Psoas muscle (tissue), 8 donors: ENCODE measurements around the gene HCK. TPM values are rescaled to one million over a fixed set of nuclear protein-coding genes. Genes with fewer than 3 reads are reported as not detected.
A peak's percentile ranks its signal among the peaks of the same experiment; 100 is the strongest.

Experiments used
- ATAC-seq, 4 donors: fragments of 200-7000 bp; cut with Tn5 transposase; one replicate each; pipeline ENCODE4 v1.9.1; 2020; ENCODE audit warnings: moderate library complexity in 3 of 4, mild to moderate bottlenecking in 2 of 4
- DNase-seq, 2 donors: peaks; one replicate each; pipeline ENCODE4 v3.0.0-alpha.2; 2020
- H3K27ac ChIP-seq: fragments of 200-600 bp; one replicate; pipeline ENCODE4 v1.8.0; 2022
- H3K27me3 ChIP-seq, 3 donors: fragments of 200-600 bp in 1 of 3; one replicate each; pipeline versions ENCODE4 v1.6.1 to v1.8.0; 2013 to 2022; ENCODE audit warnings: low read length in 2 of 3, mild to moderate bottlenecking in 2 of 3, moderate library complexity in 1 of 3; ENCODE audit not compliant: insufficient read depth in 3 of 3
- H3K36me3 ChIP-seq, 2 donors: fragments of 200-600 bp in 1 of 2; one replicate each; pipeline versions ENCODE4 v1.6.1 to v1.8.0; 2013 to 2022; ENCODE audit warnings: low read depth in 1 of 2, mild to moderate bottlenecking in 1 of 2, moderate library complexity in 1 of 2; ENCODE audit not compliant: insufficient read depth in 1 of 2
- H3K4me1 ChIP-seq: fragments of 200-600 bp; one replicate; pipeline ENCODE4 v1.8.0; 2022
- H3K4me3 ChIP-seq: fragments of 200-600 bp; one replicate; pipeline ENCODE4 v1.8.0; 2022; ENCODE audit warnings: mild to moderate bottlenecking
- H3K9me3 ChIP-seq: fragments of 200-600 bp; one replicate; pipeline ENCODE4 v1.8.0; 2022
- CTCF ChIP-seq: fragments of 200-600 bp; IDR thresholded peaks from one replicate; pipeline ENCODE4 v1.8.0; 2022; ENCODE audit warnings: antibody characterized with exemption
- WGBS, 3 donors: extraction: QIAGEN DNeasy Blood & Tissue Kit; methylation state at CpG; one replicate each; pipeline versions ENCODE4 v1.1.6 to v1.1.7; 2013; 5-methylcytosine and 5-hydroxymethylcytosine counted together
- intact Hi-C, 2 donors: fragments of 100-400 bp; cut with DNase I; formaldehyde crosslinking; loops; one replicate each; pipeline versions ENCODE4 v1.11.0 to v1.14.2; 2022
- polyA plus RNA-seq, 3 donors: library from polyadenylated mRNA; stranded (reverse); fragments of 200-250 nt; gene quantifications; one replicate each; pipeline ENCODE4 v1.2.3, GENCODE V29; 2013
- total RNA-seq, 4 donors: library from RNA; stranded (reverse); fragmentation: NEBNext Ultra II Directional in 2 of 4; extraction: Animal tissue kit (Norgen Biotek cat#: 25700) in 2 of 4; gene quantifications; one replicate each; pipeline versions ENCODE4 v1.2.1 to v1.2.4, GENCODE V29; 2021 to 2023
- donor health status: healthy with polysubstance abuse.
- donor health status: DM: no; HTN: no; CAD: no; lungs with moderate emphysema.
- donor health status: Bipolar disorder and iron deficiency.
- donor health status: healthy.
- donor health status: DM: yes; HTN: yes; CAD: no.
- donor health status: DM: no; HTN: no; CAD: no.
- donor health status: DM: no; HTN: no; CAD: no.
- donor health status: DM: yes; HTN: yes; CAD: no.

The HCK gene
- total and polyA plus RNA-seq, 7 donors, result 0.79 to 5.5 (median 1.9) TPM

- WGBS, 3 donors, result 67 to 73% (median 67%) methylated on average over 8 of the region's 8 CpGs
- H3K9me3 ChIP-seq, result no peaks in the 10 kb centered on the region
- intact Hi-C loops, result no loop called here
- no peak for DNase-seq
- no peaks in the 10 kb centered on the region for H3K4me1 ChIP-seq
- no peak overlapping the region for H3K4me3 ChIP-seq
- peaks cover 0 to 44% (median 16%) of the 10 kb centered on the region in 3 donors for H3K27me3 ChIP-seq
- no peak for TF ChIP-seq CTCF
- no peaks in the 10 kb centered on the region for H3K36me3 ChIP-seq
- no peak for ATAC-seq
- no peak overlapping the region for H3K27ac ChIP-seq
Measured at GRCh38 chr20:32057656-32058184, 5.7 kb downstream of the HCK start.

- ATAC-seq (no peak), DNase-seq (no peak)
- no peaks in the 10 kb centered on the region for H3K36me3 ChIP-seq
- H3K27ac ChIP-seq, result no peak overlapping the region
- no peak overlapping the region for H3K4me3 ChIP-seq
- H3K27me3 ChIP-seq, result peaks cover 0 to 31% (median 8%) of the 10 kb centered on the region in 3 donors
- no peaks in the 10 kb centered on the region for H3K9me3 ChIP-seq
- WGBS, 3 donors, result 85 to 97% (median 89%) methylated on average over 1 of the region's 1 CpG
- TF ChIP-seq CTCF, result no peak
- intact Hi-C loops, result no loop called here
- no peaks in the 10 kb centered on the region for H3K4me1 ChIP-seq
Measured at GRCh38 chr20:32059189-32059588, 7.1 kb downstream of the HCK start.

GRCh38 chr20:32062776-32063170 lies 10.7 kb downstream of the HCK start:
- no peak overlapping the region for H3K27ac ChIP-seq
- ATAC-seq, result peak in 2 of 4 donors; percentile 8 to 36

GRCh38 chr20:32063695-32064094 lies 11.7 kb downstream of the HCK start:
- 68 to 83% (median 81%) methylated on average over 4 of the region's 4 CpGs for WGBS, 3 donors
- no peak overlapping the region for H3K4me3 ChIP-seq

More at GRCh38 chr20:32062776-32063170, 10.7 kb downstream of the HCK start:
- no peak for TF ChIP-seq CTCF
- H3K9me3 ChIP-seq, result no peaks in the 10 kb centered on the region
- no peak overlapping the region for H3K4me3 ChIP-seq
- peaks cover 0 to 16% (median 8%) of the 10 kb centered on the region in 3 donors for H3K27me3 ChIP-seq
- no peaks in the 10 kb centered on the region for H3K4me1 ChIP-seq
- intact Hi-C loops, result no loop called here
- WGBS, 3 donors, result 53 to 62% (median 53%) methylated on average over 3 to 4 of the region's 4 CpGs
- no peaks in the 10 kb centered on the region for H3K36me3 ChIP-seq
- DNase-seq, result peak; percentile 50 to 65

More at GRCh38 chr20:32063695-32064094, 11.7 kb downstream of the HCK start:
- TF ChIP-seq CTCF, result no peak
- no peak for DNase-seq
- Histone ChIP-seq H3K4me1 (no peaks in the 10 kb centered on the region), H3K27me3 (peaks cover 0 to 10% (median 3%) of the 10 kb centered on the region in 3 donors), H3K9me3 (no peaks in the 10 kb centered on the region), H3K36me3 (no peaks in the 10 kb centered on the region), H3K27ac (no peak overlapping the region)
- intact Hi-C loops, result no loop called here
- no peak for ATAC-seq
